Measurements from ENCODE around the gene CYYR1. TPM values are rescaled to one million over a fixed set of nuclear protein-coding genes. Genes with fewer than 3 reads are reported as not detected.

CYYR1 gene
- total RNA-seq: 10 to 100 TPM in 3 of 4 donors, 1 to 10 TPM in 1; 7.6 to 36.0 (median 22.9) TPM

DNA sequence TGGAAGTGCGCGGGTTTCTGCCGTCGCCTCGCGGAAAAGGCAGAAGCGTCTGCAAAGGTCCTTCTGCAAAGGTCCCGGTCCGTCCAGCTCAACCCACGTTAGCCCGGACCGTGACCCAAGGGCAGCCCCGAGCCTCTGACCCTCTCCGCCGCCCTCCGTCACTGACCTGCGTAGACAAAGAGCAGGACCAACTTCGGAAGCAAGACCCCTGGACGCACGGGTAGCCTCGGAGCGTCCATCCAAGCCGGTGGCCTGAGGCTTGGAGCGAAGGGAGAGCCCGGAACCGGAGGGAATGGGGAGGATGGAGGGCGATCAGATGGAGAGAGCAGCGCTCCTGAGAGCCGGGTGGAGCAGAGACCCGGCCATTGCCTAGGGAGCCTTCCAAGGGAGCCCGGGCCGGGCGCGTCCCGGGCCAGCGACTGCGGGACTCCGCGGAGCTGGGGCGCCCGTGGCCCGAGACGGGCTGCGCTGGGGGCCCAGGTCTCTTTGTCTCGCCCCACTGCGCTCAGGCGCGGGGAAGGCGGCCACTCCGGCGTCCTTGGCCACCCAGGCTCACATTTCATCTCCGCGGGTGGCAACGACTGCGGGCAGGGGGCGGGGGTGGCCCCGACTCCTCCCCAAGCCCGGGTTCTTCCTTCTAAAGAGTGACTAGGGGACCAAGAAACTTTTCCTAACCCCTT lies at the start of gene CYYR1:
Gene CYYR1 (minus strand): TSS at position 585 of the 680 bp plus-strand sequence. CDS start 346 bp downstream, at position 239.
- TF ChIP-seq, protein P1, sequence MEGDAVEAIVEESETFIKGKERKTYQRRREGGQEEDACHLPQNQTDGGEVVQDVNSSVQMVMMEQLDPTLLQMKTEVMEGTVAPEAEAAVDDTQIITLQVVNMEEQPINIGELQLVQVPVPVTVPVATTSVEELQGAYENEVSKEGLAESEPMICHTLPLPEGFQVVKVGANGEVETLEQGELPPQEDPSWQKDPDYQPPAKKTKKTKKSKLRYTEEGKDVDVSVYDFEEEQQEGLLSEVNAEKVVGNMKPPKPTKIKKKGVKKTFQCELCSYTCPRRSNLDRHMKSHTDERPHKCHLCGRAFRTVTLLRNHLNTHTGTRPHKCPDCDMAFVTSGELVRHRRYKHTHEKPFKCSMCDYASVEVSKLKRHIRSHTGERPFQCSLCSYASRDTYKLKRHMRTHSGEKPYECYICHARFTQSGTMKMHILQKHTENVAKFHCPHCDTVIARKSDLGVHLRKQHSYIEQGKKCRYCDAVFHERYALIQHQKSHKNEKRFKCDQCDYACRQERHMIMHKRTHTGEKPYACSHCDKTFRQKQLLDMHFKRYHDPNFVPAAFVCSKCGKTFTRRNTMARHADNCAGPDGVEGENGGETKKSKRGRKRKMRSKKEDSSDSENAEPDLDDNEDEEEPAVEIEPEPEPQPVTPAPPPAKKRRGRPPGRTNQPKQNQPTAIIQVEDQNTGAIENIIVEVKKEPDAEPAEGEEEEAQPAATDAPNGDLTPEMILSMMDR (IDR thresholded peaks at IDR 0.05; ENCODE audit: low read depth): no peak

DNA sequence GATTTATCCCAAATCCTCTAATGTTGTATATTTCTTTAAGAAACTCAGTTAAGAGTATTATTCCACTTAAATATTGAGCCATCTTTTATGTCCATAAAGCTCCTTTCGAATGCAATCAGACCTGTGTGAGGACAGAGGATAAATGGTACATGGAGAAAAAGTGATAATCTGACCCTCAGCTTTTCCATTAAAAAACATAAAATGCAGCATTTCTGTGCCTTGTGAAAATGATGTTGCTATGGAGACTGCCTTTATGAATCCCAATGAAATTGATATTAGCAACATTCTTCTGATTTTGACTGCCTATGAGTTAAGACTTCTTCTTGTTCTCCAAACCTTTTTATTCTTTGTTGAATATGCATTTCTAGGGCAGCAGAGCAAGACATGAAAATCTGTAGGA lies 44.1 kb upstream of the CYYR1 start:
- TF ChIP-seq, protein P1 (IDR thresholded peaks at IDR 0.05; ENCODE audit: low read depth): no peak

DNA sequence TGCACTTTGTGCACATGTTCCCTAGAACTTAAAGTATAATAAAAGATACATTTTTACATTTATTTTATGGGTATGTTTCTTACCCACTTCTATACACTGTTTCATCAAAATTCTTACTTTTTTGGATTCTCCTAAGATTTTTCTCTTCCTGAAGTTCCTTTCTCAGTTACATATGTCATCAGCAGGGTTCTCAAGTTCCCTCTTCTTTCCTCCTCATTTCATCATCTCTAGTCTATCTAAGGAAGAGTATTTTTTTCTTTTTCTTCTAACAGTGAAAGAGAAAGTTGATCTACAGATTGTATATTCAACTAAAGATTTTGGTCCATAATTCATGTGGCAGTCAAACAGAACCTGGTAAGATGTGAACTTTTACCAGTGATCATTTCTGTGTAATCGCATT lies 41.2 kb upstream of the CYYR1 start:
- TF ChIP-seq, protein P1 (IDR thresholded peaks at IDR 0.05; ENCODE audit: low read depth): no peak

DNA sequence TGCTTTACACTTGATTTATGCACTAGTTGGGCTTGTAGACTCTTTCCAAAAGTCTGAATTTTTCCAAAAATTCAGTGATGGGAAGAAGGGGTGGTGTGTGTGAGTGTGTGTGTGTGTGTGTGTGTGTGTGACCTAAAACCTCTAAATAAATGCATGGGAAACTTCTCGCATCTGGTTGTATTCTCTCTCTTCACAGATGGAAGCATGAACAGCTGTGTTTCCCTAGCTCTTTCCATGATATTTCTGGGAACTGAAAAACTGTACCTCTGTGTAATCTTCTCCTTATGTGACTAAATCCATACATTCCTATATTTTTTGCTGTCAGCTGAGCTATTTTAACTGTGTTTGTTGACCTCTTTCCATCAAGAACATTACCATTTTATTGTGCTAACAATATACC lies 26.2 kb upstream of the CYYR1 start:
- TF ChIP-seq, protein P1 (IDR thresholded peaks at IDR 0.05; ENCODE audit: low read depth): no peak

DNA sequence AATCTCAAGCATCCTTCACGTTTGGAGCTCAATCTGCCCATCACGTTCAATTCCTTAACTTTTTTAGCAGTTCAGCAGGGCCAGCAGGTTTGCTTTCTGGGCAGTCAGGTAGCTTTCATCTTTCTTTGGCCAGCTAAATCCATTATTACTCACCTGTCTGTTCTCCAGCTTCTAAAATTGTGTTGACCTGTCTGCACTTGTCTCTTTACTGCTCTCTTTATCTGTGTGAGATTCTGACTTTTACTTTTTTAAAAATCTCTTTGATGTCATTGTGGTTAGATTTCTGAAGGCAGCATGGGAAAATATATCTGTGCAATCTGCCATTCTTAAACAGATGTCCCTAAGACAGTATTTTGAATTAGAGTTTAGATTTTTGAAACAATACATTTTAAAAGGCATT lies 24.9 kb upstream of the CYYR1 start:
- TF ChIP-seq, protein P1 (IDR thresholded peaks at IDR 0.05; ENCODE audit: low read depth): no peak

DNA sequence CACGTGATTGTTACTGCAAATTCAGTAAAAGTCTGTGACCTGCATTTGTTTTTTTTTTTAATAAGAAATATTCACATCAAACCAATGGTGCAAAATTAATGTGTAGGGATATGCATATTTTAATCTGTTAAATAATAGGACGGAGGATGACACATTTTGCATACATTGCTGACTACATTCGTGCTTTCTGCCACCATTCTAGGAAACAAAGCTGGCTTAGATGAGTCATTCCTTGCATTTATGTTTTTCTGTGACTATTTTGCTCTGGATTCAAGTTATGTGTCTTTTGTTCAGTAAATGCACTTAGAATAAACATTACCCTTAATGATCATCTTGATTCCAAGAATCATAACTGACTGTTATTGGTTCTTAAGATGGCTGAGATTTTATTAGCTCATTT lies 23.9 kb upstream of the CYYR1 start:
- TF ChIP-seq, protein P1 (IDR thresholded peaks at IDR 0.05; ENCODE audit: low read depth): no peak

DNA sequence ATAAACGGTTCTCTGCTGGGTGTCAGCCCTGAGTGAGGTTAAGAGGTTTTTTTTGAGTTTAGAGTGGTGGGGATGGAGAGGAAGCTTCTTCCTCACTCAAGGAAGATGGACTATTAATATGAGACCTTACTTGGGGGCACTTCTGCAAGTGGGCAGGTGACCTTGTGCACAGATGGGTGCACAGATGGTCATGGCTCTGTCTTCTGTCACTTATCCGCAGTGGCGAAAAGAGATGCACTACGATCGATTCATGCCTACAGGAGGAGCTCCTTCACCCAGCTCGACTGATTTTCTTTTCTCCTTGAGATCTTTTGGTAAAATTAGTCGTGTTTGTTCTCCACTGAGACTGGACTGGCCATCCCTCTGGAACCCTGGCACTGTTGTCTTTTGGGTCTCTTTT lies 22.9 kb upstream of the CYYR1 start:
- TF ChIP-seq, protein P1 (IDR thresholded peaks at IDR 0.05; ENCODE audit: low read depth): no peak

Data from subcutaneous adipose tissue (tissue), 4 donors.